Fibroblast of lung (primary cell): Measurements from ENCODE around the gene C4orf54.

Experiments
- CTCF ChIP-seq, 2 donors: IDR thresholded peaks in 1 of 2; conservative IDR thresholded peaks in 1 of 2; 1 replicate in 1 of 2; 2 replicates in 1 of 2; pipeline ENCODE4 v1.5.1; 2011 to 2012; ENCODE audit warnings: low read length in 2 of 2, control low read depth in 1 of 2, inconsistent platforms in 1 of 2, low read depth in 1 of 2, mild to moderate bottlenecking in 1 of 2
- EZH2 ChIP-seq: IDR thresholded peaks from 2 replicates; pipeline ENCODE4 v1.5.1; 2012; ENCODE audit warnings: low read length, control low read depth, mild to moderate bottlenecking; ENCODE audit errors: missing control alignments

GRCh38 chr4:99645036-99645435 is 12.6 kb downstream of the C4orf54 start:
- TF ChIP-seq CTCF (conservative IDR thresholded peaks at IDR 0.05 in 1 of 2, IDR thresholded peaks at IDR 0.05 in 1 of 2; ENCODE audit: low read depth in 1 of 2, low read length in 2 of 2) (no peak), EZH2 (no peak)
